Transverse colon (tissue), 4 donors: ENCODE data around the gene SHE. TPM values are rescaled to one million over a fixed set of nuclear protein-coding genes. Genes with fewer than 3 reads are reported as not detected.

ENCODE experiments used
- DNase-seq: peaks from one replicate; pipeline ENCODE4 v3.0.0-alpha.2; 2019
- H3K27ac ChIP-seq, 4 donors: fragments of 200-600 bp; sonication (generic); 2 replicates each; pipeline ENCODE4 v1.5.1; 2016 to 2018; ENCODE audit warnings: inconsistent platforms in 4 of 4
- H3K27me3 ChIP-seq: fragments of 200-600 bp; sonication (generic); 2 replicates; pipeline ENCODE4 v1.5.1; 2017; ENCODE audit warnings: inconsistent platforms
- H3K36me3 ChIP-seq, 4 donors: fragments of 200-600 bp; sonication (generic); 2 replicates each; pipeline ENCODE4 v1.5.1; 2017 to 2019; ENCODE audit warnings: inconsistent platforms in 4 of 4
- H3K4me1 ChIP-seq, 4 donors: fragments of 200-600 bp; sonication (generic); 2 replicates each; pipeline ENCODE4 v1.5.1; 2017 to 2020; ENCODE audit warnings: inconsistent platforms in 4 of 4
- H3K4me3 ChIP-seq, 4 donors: fragments of 200-600 bp; sonication (generic); 1 replicate in 1 of 4; 2 replicates in 3 of 4; pipeline versions ENCODE4 v1.5.1 to v1.6.1; 2017 to 2019; ENCODE audit warnings: inconsistent platforms in 4 of 4
- H3K9me3 ChIP-seq, 2 donors: fragments of 200-600 bp; sonication (generic); 2 replicates each; pipeline ENCODE4 v1.5.1; 2017 to 2019; ENCODE audit warnings: inconsistent platforms in 2 of 2
- EP300 ChIP-seq: sonication (generic); formaldehyde crosslinking; IDR thresholded peaks from one replicate; pipeline ENCODE4 v1.6.1; 2017; ENCODE audit warnings: antibody characterized with exemption, low read depth
- POLR2A ChIP-seq: fragments of 450-650 bp; IDR thresholded peaks from one replicate; pipeline ENCODE4 v1.6.1; 2016; ENCODE audit warnings: antibody characterized with exemption, mild to moderate bottlenecking, moderate library complexity
- POLR2AphosphoS5 ChIP-seq, 3 donors: sonication (generic); formaldehyde crosslinking; IDR thresholded peaks; one replicate each; pipeline ENCODE4 v1.6.1; 2016; ENCODE audit warnings: antibody characterized with exemption in 3 of 3
- WGBS, 2 donors: methylation state at CpG; one replicate each; pipeline ENCODE4 v1.1.5; 2018; ENCODE audit warnings: low coverage in 1 of 2; 5-methylcytosine and 5-hydroxymethylcytosine counted together
- in situ Hi-C, 4 donors: fragments of 200-750 bp; cut with MboI; loops; one replicate each; pipeline versions ENCODE4 v1.15.0 to v1.15.1; 2017; ENCODE audit warnings: low sequenced_read_pairs in 3 of 4, low pct_ligation_motif_present in 1 of 4, low pct_unique_long_range_greater_than_20kb in 1 of 4
- intact Hi-C: fragments of 100-400 bp; cut with DNase I; formaldehyde crosslinking; loops from one replicate; pipeline ENCODE4 v1.15.1; 2023; ENCODE audit warnings: low total_unique reads
- total RNA-seq, 4 donors: library from RNA; depleted of rRNA; stranded (reverse); fragments of >200 nt; gene quantifications; one replicate each; pipeline ENCODE4 v1.1.0, GENCODE V29; 2016
- TF ChIP-seq, protein P1 (sequence below), 5 experiments: fragments of 200-600 bp in 3 of 5; fragments of 450-650 bp in 2 of 5; sonication (generic) in 3 of 5; IDR thresholded peaks; 1 replicate in 2 of 5; 2 replicates in 3 of 5; pipeline ENCODE4 v1.5.1; 2016 to 2017; ENCODE audit warnings: antibody characterized with exemption in 5 of 5, inconsistent platforms in 3 of 5, mild to moderate bottlenecking in 2 of 5, moderate library complexity in 1 of 5

SHE gene
- total RNA-seq, 4 donors from 2014 or later, result 5.2 to 15.0 (median 6.7) TPM

- peaks cover 0 to 45% (median 22%) of the 10 kb centered on the region in 4 donors for H3K36me3 ChIP-seq
- TF ChIP-seq EP300, result no peak
- TF ChIP-seq, protein P1, sequence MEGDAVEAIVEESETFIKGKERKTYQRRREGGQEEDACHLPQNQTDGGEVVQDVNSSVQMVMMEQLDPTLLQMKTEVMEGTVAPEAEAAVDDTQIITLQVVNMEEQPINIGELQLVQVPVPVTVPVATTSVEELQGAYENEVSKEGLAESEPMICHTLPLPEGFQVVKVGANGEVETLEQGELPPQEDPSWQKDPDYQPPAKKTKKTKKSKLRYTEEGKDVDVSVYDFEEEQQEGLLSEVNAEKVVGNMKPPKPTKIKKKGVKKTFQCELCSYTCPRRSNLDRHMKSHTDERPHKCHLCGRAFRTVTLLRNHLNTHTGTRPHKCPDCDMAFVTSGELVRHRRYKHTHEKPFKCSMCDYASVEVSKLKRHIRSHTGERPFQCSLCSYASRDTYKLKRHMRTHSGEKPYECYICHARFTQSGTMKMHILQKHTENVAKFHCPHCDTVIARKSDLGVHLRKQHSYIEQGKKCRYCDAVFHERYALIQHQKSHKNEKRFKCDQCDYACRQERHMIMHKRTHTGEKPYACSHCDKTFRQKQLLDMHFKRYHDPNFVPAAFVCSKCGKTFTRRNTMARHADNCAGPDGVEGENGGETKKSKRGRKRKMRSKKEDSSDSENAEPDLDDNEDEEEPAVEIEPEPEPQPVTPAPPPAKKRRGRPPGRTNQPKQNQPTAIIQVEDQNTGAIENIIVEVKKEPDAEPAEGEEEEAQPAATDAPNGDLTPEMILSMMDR (IDR thresholded peaks at IDR 0.05), result no peak
- TF ChIP-seq POLR2A, result no peak
- TF ChIP-seq POLR2AphosphoS5 (IDR thresholded peaks at IDR 0.05), result no peak
- no peak overlapping the region for H3K4me3 ChIP-seq
- H3K27me3 ChIP-seq, result no peaks in the 10 kb centered on the region
- peaks cover 0 to 35% (median 4%) of the 10 kb centered on the region in 4 donors for H3K4me1 ChIP-seq
- no peak overlapping the region for H3K27ac ChIP-seq
- in situ Hi-C loops (loop anchor here in 1 of 4 donors (10.0 kb wide), 1 partner anchor 64 kb away; no protein-coding TSS in a partner anchor), intact Hi-C loops (no loop called here)
- WGBS, 2 donors, result 79 to 83% methylated on average over 3 of the region's 3 CpGs
- DNase-seq, result no peak
- H3K9me3 ChIP-seq, result no peaks in the 10 kb centered on the region
Observed at GRCh38 chr1:154549202-154549770, 47.1 kb upstream of the SHE start.

DNA sequence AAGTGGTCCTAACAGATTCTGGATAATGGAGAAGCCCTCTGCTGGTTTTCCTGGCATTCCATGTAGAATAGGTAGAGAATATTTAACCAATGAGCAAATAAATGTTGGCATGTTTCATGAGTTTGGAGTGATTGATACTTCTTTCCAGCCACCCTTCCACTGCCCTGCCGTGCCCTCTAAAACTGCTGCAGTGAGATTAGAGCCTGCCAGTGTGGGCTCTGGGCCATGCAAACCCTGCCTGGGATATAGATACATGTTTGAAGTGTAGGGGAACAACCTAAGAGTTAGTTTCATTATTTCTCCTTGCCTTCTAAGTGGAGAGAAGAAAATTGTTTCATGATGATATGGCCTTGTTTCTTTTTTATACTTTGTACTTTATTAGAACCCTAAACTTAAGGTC is 45.8 kb upstream of the SHE start:
- Histone ChIP-seq H3K9me3 (no peaks in the 10 kb centered on the region), H3K4me3 (no peak overlapping the region), H3K27me3 (no peaks in the 10 kb centered on the region), H3K4me1 (peaks cover 0 to 30% (median 4%) of the 10 kb centered on the region in 4 donors), H3K36me3 (peaks cover 0 to 33% (median 16%) of the 10 kb centered on the region in 4 donors), H3K27ac (no peak overlapping the region)
- WGBS, 2 donors, result 42% methylated on average over 1 of the region's 1 CpG; no CpG with 5 or more reads in 1 of the 2 donors
- TF ChIP-seq, protein P1 (IDR thresholded peaks at IDR 0.05), result no peak
- no peak for TF ChIP-seq POLR2A
- TF ChIP-seq POLR2AphosphoS5 (IDR thresholded peaks at IDR 0.05), result no peak
- in situ Hi-C loops (loop anchor here in 1 of 4 donors (10.0 kb wide), 1 partner anchor 63 kb away; no protein-coding TSS in a partner anchor), intact Hi-C loops (no loop called here)
- no peak for DNase-seq

DNA sequence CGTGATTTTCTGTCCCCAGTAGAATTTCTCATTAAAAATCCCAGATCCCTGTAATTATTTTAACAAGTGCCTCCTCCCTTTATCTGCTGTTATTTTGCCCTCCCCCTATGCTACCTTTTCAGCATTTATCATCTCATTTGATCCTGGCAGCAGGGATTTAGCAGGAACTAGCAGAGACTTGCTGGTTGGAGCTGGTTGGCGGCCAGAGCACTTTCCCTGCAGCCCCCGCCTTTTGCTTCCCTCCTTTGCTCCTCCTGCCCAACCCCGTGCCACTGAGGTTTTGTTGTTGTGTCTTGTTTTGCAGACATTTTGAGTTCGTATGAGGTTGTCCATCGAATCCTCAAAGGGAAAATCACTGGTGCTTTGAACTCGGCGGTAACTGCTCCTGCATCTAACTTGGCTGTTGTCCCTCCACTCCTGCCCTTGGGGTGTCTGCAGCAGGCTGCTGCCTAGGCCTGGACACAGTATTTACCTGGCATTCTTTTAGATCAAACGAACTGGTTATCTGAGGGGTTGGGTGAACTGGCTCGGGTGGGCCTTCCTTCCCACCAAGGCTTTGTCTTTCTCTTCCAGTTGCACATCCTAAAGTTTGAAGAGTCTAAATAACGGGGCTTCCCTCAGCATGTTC is 45.0 kb upstream of the SHE start:
- Histone ChIP-seq H3K27ac (no peak overlapping the region), H3K4me1 (peaks cover 0 to 27% (median 4%) of the 10 kb centered on the region in 4 donors), H3K36me3 (peaks cover 0 to 28% (median 13%) of the 10 kb centered on the region in 4 donors), H3K4me3 (no peak overlapping the region), H3K9me3 (no peaks in the 10 kb centered on the region), H3K27me3 (no peaks in the 10 kb centered on the region)
- in situ Hi-C loops (loop anchor here in 1 of 4 donors (10.0 kb wide), 1 partner anchor 62 kb away; no protein-coding TSS in a partner anchor), intact Hi-C loops (no loop called here)
- TF ChIP-seq, protein P1 (IDR thresholded peaks at IDR 0.05), result no peak
- no peak for TF ChIP-seq POLR2A
- no peak for TF ChIP-seq POLR2AphosphoS5 (IDR thresholded peaks at IDR 0.05)
- TF ChIP-seq EP300, result no peak
- 81 to 96% methylated on average over 4 to 11 of the region's 11 CpGs for WGBS, 2 donors
- no peak for DNase-seq

DNA sequence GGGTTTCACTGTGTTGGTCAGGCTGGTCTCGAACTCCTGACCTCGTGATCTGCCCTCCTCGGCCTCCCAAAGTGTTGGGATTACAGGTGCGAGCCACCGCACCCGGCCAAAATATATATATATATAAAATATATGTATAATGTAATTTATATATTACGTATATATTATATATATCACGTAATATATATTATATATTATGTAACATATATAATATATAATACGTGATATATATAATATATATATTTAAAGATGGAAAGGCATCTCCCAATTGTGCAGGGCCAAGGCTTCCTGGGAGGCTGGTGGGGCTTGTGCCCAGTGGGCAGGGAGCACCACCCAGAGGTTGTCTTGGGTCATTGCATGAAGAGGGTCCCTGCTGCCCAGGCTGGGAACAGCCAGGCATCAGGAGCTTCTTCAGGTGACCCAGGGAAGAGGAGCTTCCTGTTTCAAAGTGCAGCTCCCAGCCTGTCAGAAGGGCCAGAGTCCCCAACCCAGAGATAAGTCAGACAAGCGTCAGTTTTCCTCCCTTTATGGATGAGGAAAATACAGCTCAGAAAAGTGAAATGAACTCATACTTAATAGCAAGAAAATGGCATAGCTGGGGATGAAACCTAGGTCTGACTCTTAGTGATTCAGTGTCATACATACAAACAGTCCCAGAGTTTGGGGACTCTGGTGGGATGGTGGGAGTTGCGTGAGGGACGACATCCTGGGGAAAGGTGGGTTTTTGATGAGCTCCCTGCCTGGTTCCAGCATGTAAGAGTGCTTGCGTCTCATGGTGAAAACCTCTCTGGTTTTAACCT is 44.3 kb upstream of the SHE start:
- 81 to 85% methylated on average over 6 to 13 of the region's 13 CpGs for WGBS, 2 donors
- intact Hi-C loops, result no loop called here
- no peak for TF ChIP-seq POLR2A
- TF ChIP-seq, protein P1 (IDR thresholded peaks at IDR 0.05), result peak; percentile 63 to 78 (median 67)
- no peak for TF ChIP-seq POLR2AphosphoS5 (IDR thresholded peaks at IDR 0.05)
- no peak for TF ChIP-seq EP300
- in situ Hi-C loops, result loop anchor here in 1 of 4 donors (10.0 kb wide), 1 partner anchor 62 kb away; no protein-coding TSS in a partner anchor
- Histone ChIP-seq H3K4me1 (peaks cover 0 to 24% (median 4%) of the 10 kb centered on the region in 4 donors), H3K36me3 (peaks cover 0 to 20% (median 9%) of the 10 kb centered on the region in 4 donors), H3K27ac (no peak overlapping the region), H3K9me3 (no peaks in the 10 kb centered on the region), H3K4me3 (no peak overlapping the region), H3K27me3 (no peaks in the 10 kb centered on the region)
- peak; percentile 51 for DNase-seq
